ENCODE results near the gene RASSF3. TPM values are rescaled to one million over a fixed set of nuclear protein-coding genes. Genes with fewer than 3 reads are reported as not detected.

Gene RASSF3
- total RNA-seq, 1 donor from 2014 or later, result 5.7 TPM

DNA sequence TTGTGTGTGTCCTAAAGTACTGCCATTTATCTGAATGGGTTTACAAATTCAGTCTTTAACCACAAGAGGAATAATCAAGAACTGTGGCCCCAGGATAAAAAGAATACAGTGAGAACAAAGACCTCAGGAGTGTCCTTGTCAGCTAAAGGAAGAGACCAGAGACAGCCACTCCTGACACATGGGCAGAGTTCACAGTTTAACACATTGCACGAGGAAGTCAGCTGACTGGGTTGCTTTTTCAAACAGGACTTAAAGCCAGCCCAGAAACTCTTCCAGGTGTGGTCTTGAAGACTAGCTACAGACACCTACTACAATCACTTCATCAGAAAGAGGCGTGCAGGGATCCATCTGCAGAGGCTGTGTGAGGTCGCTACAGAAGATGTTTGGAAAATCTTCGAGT is 106.1 kb downstream of the RASSF3 start:
- FAIRE-seq (no peak), DNase-seq (ENCODE audit: low spot score in 2 of 2) (no peak)

DNA sequence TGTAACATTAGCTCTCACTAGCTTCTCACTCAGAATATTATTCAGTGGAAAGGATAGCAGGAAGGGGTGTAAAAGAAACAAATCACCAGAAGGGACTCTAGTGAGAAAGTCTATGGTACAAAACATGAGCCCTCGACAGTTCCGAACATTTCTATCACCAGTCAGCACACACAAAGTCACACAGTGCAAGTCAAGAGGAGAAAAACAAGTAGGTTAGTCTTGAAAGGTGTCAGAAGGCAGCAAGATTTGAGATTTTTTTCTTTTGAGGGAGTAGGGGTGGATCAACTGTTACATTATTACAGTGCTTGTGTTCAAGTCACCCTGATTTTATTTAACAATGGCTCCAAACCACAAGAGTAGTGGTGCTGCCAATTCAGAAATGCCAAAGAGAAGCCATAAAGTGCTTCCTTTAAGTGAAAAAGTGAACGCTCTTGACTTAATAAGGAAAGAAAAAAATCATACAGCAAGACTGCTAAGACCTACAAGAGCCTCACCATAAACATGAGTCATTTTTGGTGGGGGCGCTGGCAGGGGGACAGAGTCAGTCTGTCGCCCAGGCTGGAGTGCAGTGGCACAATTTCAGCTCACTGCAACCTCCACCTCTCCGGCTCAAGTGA is 106.7 kb downstream of the RASSF3 start:
- no peak for FAIRE-seq
- DNase-seq (ENCODE audit: low spot score in 2 of 2), result no peak

DNA sequence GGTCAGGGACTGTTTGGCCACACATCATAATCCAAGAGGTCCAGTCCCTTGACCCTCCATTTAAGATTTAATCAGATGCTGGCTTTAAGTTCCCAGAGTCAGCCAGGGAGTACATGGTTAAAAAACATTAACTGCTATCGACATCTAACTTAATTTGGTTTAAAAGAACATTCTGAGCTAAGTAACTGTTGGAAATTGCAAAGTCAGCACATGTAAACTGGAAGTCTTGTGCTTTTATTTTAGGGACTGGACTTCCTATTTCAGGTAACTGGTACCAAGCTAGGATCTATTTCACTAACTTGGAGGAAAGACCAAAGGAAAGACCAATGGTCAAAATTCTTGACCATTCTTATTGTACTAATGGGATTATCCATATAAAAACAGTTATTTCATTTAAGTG is 108.4 kb downstream of the RASSF3 start:
- DNase-seq (ENCODE audit: low spot score in 2 of 2) (no peak), FAIRE-seq (no peak)

DNA sequence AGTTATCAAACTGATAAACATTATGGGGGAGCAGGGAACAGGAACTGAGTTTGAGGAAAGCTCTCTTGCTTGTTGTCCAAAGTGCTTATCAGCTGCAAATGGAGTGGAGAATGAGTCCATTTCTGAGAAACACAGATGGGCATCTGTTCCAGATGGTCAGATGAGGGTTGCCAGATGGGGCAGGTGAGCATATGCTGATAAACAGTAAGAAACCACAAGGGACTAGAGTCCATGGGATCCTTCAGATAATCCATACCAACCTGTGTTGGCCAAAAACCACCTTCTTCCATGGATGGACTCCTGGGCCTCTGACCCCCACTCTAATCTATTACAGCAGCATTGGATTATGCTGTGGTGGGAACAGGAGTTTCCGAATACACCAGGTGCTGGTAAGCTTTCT is 110.6 kb downstream of the RASSF3 start:
- no peak for DNase-seq (ENCODE audit: low spot score in 2 of 2)
- FAIRE-seq, result no peak

DNA sequence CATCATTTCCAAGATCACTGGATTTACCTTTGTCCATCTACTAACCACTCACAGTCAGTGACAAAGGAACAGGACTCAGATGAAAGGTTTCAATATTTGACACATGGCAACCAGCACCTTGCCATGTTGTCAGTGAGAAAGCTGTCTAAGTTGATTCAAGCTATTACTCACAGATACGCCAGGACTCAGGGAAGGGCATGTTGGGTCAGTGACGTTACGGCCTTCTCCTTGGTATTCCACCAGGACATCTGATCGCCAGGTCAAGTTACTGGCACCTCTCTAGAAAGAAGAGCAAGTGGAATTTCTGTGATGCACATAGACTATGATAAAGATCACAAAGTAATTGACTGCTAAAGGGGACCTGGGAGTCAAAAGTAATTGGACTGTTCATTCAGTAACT is 112.5 kb downstream of the RASSF3 start:
- DNase-seq (ENCODE audit: low spot score in 2 of 2) (no peak), FAIRE-seq (no peak)

DNA sequence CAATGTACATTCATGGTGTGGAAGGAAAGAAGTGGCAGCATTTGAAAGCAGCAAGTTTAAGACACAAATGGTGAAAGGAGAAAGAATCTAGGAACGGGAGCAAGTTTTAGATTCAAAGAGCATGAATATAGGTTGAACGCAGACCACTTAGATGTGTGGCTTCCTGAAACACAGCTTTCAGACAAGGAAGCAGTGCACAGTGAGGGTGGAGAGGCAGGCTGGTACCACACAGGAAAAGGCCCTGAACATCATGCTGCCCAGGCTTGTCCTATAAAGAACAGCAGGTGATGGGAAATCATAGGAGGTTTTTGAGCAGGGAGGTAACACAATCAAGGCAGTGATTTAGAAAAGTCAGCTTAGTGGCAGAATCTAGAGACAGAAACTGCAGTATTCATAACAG is 113.3 kb downstream of the RASSF3 start:
- DNase-seq (ENCODE audit: low spot score in 2 of 2), result no peak
- FAIRE-seq, result no peak

DNA sequence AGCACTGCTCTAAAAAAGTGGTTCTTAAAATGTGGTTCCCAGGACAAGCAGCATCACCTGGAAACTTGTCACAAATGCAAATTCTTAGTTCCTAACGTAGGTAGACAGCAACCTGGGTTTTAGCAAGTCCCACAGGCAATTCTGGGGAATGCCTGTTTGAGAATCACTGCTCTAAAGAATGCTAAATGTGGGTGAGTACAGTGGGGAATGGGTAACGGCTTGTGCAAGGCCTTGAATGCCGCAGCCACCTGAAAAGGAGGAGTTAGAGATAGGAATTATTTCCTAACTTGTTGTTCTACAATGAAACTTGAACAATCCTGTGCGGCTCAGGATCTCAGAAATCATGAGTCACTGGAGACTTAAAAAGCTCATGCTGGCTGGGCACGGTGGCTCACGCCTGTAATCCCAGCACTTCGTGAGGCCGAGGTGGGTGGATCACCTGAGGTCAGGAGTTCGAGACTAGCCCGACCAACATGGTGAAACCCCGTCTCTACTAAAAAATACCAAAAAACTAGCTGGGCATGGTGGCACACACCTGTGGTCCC is 114.0 kb downstream of the RASSF3 start:
- DNase-seq (ENCODE audit: low spot score in 2 of 2) (no peak), FAIRE-seq (no peak)

DNA sequence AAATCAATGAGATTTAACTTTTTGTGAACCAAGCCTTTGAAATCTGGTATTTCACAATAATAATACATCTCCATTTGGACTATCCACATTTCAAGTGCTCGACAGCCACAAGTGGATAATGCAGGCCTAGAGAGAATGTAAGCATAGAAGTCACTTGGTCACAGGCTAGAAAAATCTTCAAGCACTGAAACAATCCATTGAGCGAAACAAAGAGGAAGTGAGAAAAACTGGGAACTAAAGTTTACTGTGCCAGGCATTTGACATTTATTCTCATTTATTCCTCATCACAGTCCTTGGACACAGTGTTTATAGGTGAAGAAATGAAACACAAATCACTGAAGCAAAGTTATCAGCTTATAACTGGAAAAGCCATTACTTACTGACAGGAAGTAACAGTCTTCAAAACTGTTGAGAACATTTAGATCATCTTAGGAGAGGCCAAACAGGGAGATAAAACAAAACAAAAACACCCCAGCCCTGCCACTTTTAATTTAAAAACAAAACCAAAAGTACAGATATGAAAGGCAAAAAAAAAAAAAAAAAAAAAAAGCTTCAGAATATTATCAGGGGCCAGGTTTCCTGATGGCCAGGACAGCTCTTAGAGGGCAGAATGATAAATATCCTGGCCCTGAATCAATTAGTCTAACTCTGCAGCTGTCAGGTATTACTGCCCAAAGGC is 119.8 kb downstream of the RASSF3 start:
- no peak for DNase-seq (ENCODE audit: low spot score in 2 of 2)
- FAIRE-seq, result no peak

DNA sequence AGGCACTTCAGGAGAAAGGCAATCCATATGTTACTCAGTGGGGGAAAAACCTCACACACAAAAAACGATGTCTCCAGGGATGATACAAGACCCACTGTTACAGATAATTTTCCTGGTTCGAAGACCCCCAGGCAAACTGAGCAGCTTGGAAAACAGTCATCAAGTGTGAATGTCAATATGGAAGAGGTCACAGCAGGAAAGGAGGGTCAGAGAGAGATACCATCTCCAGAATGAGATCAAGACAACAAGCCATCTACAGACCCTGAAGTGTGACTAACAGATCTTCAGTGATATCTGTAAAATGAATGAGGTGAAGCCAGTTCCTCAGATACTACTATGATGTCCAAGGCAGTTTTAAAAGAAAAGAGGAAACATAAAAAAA is 120.3 kb downstream of the RASSF3 start:
- DNase-seq (ENCODE audit: low spot score in 2 of 2) (no peak), FAIRE-seq (no peak)

DNA sequence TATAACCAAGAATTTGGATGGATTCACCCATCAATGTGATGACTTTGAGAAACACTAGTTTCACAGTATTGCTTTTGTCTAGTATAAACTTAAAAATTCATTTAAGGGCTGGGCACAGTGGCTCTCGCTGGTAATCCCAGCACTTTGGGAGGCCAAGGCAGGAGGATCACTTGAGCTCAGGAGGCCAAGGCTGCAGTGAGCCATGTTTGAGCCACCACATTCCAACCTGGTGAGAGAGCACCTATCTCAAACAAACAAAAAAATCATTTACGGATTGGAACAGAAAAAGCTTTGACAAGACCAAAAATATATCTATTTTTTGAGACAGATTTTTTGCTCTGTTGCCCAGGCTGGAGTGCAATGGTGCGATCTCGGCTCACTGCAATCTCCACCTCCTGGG is 121.4 kb downstream of the RASSF3 start:
- FAIRE-seq (no peak), DNase-seq (ENCODE audit: low spot score in 2 of 2) (no peak)

DNA sequence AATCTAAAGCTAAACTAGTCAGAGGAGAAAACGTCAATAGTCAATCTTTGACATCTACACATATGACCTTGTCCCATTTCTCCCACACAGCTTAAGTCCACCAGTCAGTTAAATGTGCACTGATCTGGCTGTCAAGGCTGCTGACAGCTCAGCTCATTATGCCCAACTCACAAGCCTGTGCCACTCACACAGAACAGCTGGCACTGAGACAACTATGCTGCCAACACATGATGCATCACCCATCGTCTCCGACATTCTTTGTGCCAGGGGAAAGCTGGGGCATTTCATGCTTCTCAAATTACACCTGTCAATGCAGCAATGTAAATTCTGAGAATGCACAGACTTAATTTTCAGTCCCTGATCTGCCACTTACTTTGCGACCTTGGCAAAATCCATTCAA is 123.6 kb downstream of the RASSF3 start:
- FAIRE-seq, result no peak
- no peak for DNase-seq (ENCODE audit: low spot score in 2 of 2)

DNA sequence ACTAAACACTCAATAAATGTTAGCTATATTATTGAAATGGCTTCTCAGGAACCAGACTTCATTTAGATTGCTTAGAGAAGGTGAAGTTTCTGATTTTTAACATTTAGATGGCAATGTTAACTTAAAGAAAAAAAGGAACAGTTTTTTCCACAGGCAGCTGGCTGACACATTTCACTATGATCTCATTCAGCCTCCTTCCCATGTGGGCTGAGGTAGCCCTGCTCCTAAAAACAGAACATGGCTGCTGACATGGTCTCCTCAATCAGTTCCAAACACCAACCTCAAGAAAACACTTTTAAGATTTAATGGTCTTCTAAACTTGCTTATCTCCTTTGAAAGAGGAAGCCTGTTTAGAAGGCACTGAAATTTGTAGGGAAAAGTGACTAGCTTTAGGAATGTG is 125.1 kb downstream of the RASSF3 start:
- no peak for FAIRE-seq

DNA sequence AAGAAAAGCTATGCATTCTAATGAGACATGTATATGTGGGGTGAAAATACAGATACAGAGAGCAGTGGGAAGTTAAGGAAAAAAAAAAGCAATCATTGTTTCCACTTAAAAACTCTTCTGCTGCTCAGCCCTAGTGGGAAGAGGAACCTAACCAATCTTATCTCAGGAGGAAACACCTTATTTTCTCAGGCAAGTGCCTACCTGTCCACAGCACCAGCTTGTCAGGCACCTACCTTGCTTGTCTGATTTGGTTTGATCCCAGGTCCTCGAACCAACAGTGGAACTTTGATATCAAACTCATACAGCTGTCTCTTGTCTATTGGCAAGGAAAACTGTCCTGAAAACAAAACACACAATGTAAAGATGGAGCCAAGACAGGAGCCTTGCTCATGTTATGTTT is 126.5 kb downstream of the RASSF3 start:
- FAIRE-seq (no peak), DNase-seq (ENCODE audit: low spot score in 2 of 2) (no peak)

More for the DNA sequence above, 125.1 kb downstream of the RASSF3 start:
- DNase-seq (ENCODE audit: low spot score in 2 of 2), result no peak

DNA sequence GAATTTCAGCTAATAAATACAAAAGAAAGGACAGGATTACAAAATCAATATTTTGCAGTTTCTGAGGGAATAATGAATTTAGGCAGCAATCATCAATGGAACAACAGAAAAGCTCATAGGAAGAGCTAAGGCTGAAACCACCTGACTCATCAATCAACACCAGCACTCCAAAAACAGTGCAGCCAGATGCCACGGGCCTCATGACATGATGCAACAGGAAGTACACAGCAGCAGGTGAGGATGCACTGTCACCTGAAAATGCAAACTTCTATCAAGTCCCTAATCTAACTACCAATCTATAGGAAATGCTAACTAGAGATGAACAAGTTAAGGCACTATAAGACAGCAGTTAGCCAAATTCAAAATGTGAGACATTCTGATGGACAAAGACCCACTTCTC is 127.2 kb downstream of the RASSF3 start:
- DNase-seq (ENCODE audit: low spot score in 2 of 2) (no peak), FAIRE-seq (no peak)

DNA sequence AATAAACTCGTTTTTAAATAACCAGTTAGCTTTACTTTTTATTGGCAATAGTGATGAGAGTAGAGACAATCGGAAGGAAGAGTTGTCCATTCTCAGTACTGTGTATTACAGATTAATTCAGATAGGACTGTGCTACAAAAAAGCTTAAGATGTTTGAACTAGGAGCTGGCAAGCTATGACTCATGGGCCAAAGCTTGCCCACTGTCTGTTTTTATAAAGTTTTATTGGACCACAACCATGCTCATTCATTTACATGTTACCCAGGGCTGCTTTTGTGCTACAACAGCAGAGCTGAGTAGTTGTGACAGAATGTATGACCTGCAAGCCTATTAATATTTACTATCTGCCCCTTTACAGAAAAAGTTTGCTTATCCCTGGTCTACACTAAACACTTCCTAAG is 129.5 kb downstream of the RASSF3 start:
- FAIRE-seq (no peak), DNase-seq (ENCODE audit: low spot score in 2 of 2) (no peak)

DNA sequence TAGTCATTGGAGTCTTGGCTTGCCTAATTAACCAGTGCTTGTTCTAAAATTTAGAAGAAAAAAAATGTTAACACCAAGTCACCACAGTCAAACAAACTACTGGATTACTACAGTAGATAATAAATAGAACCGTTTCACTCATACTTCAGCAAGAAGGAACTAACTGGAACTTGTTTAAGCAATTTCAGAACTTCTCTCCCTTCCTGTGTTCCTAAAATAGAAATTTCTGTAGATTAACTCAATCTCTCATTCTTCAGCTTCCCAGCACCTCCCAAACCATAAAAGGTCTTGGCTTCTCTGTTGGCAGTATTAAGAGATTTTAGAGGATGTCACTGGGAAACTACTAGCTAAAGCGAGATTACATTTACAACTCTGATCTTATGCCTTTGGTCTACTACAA is 130.4 kb downstream of the RASSF3 start:
- DNase-seq (ENCODE audit: low spot score in 2 of 2), result no peak
- no peak for FAIRE-seq

DNA sequence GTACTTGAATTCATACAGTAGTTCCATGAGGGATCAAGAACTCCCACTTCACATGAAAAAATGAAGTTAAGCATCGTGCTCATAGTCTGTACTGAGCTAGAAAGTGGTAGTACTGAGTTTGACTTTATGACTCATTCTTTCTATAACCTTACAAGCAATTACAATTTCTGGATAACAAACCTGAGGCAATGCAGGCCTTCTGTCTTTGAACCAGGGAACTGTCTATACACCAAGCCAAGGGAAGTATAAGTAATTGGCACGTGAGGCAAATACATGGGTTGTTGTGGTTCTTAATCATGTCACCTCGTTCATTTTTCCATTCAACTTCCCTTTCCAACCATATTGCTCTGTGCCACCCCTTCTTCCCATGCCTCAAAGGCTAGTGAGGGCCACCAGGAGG is 132.1 kb downstream of the RASSF3 start:
- FAIRE-seq, result no peak

DNA sequence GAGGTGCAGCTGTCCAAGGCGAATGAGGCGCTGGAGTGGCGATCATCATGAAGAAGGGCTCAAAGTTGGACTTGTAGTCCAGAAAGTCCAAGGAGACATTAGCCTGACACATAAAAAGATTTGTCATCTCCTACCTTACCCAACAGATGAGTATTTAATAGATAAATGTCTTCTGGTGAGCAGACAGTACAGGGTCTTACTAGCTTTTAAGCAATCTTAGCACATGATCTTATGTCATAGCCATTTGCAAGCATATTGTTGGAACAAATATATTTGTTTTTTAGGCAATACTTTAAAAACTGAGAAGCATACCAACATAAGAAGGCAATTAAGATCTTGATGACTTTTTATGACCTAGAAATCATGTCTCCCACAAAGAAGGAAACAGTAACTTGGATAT is 132.9 kb downstream of the RASSF3 start:
- no peak for FAIRE-seq
- DNase-seq (ENCODE audit: low spot score in 2 of 2), result no peak

More for the DNA sequence above, 132.1 kb downstream of the RASSF3 start:
- no peak for DNase-seq (ENCODE audit: low spot score in 2 of 2)

DNA sequence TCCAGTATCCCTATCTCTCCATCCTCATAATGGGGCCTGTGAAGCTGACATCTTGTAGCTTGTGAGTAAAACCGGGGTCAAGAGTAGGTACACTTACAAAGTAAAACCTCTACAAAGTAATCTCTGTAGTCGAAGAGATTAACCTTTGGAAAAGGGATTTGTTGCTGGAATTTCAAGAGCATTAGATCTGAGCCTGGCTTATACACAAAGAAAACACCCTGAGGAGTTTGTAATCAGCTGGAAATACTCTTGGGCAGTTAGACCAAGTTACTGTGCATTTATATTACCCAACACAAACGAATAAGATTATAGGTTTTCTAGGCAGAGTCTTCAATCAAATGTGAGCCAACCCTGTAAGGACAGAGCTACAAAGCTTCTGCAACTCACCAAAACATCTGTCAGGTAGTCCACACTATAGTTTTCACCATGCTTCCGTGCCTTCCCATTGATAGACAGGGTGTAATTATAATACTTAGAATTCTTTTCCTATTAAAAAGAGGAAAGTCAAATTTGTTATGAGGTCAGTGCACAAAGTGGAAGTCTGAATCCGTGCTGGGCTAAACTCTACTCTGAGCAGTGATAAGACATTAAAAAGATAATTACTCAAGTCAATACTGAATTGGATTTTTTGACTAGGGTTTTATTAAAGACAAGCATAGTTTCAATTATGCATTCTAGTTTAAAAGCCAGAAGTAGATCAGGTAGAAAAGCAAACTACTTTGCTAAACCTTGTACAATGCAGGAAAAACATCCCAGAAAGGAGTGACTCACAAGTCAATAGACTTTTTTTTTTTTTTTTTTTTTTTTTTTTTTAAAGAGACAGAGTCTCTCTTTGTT is 134.3 kb downstream of the RASSF3 start:
- FAIRE-seq, result no peak
- no peak for DNase-seq (ENCODE audit: low spot score in 2 of 2)

DNA sequence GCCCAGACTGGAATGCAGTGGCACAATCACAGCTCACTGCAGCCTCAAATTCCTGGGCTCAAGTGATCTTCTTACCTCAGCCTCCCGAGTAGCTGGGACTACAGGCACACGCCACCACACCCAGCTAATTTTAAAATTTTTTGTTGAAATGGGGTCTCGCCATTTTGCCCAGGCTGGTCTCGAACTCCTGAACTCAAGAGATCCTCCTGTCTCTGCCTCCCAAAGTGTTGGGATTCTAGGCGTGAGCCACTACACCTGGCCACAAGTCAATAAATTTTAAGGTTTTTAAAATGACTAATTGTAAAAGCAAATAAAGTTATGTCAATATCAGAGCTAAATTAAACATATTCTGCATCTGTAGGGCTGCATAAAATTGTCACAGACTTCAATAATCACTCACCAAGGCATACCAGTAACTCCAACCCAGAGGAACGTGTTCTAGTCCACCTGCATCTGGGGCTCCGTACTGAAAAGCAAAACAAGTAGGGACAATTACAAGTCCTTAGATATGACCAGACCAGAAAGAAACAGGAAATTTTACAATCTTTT is 135.0 kb downstream of the RASSF3 start:
- DNase-seq (ENCODE audit: low spot score in 2 of 2), result no peak
- FAIRE-seq, result no peak

DNA sequence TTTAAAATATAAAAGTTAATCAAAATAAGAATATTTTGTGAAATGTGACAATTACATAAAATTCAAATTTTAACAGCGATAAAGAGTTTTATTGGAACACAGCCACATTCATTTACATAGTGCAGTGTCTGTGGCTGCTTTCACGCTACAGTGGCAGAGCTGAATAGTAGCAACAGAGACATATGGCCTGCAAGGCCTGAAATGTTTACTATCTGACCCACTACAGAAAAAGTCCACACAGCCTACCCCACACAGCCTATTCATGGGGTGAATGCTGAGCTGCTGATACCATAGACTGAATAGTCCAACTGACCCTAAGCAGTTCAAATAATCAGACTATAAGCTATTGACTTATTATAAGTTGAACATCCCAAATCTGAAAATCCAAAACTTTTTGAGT is 135.7 kb downstream of the RASSF3 start:
- no peak for FAIRE-seq
- no peak for DNase-seq (ENCODE audit: low spot score in 2 of 2)

Measured in frontal cortex (tissue), 4 donors.